Duodenal mucosa (tissue), 2 donors: ENCODE measurements around the gene MMP7.

Experiments used
- H3K27ac ChIP-seq: one replicate; pipeline ENCODE4 v1.7.0; 2013; ENCODE audit warnings: low read depth, low read length
- H3K27me3 ChIP-seq, 2 donors: one replicate each; pipeline ENCODE4 v1.7.0; 2013; ENCODE audit warnings: low read length in 2 of 2, control low read depth in 1 of 2; ENCODE audit not compliant: insufficient read depth in 2 of 2, control insufficient read depth in 1 of 2
- H3K36me3 ChIP-seq, 2 donors: one replicate each; pipeline ENCODE4 v1.7.0; 2013; ENCODE audit warnings: low read length in 2 of 2, control low read depth in 1 of 2; ENCODE audit not compliant: insufficient read depth in 2 of 2, control insufficient read depth in 1 of 2
- H3K4me1 ChIP-seq, 2 donors: one replicate each; pipeline ENCODE4 v1.7.0; 2013; ENCODE audit warnings: low read length in 2 of 2, control low read depth in 1 of 2; ENCODE audit not compliant: insufficient read depth in 2 of 2, control insufficient read depth in 1 of 2
- H3K4me3 ChIP-seq, 2 donors: one replicate each; pipeline ENCODE4 v1.7.0; 2013; ENCODE audit warnings: low read length in 2 of 2, low read depth in 1 of 2
- H3K9ac ChIP-seq, 2 donors: one replicate each; pipeline ENCODE4 v1.7.0; 2013; ENCODE audit warnings: low read length in 2 of 2, low read depth in 1 of 2
- H3K9me3 ChIP-seq, 2 donors: one replicate each; pipeline ENCODE4 v1.7.0; 2013; ENCODE audit warnings: low read length in 2 of 2, control low read depth in 1 of 2; ENCODE audit not compliant: control insufficient read depth in 1 of 2

The MMP7 gene

DNA sequence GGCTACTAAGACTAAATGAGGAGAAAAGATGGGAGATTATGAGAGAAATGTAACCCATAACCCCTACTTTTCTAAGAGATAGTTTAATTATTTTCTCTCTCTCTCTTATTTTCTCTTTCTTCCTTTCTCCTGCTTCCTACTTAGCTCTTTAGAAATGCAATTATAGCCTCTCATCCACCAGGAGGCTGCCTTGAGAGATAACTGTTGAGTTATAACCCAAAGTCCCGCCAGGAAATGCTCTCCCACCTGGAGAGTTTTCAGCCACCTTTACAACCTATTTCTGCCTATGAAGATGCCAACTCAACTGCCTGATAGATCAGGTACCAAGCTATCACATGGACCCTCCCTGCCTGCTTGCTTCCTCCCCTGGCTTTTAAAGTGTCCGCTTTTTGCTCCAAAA, 44.0 kb downstream of the MMP7 start:
- Histone ChIP-seq H3K36me3 (no peaks in the 10 kb centered on the region), H3K27ac (no peak overlapping the region), H3K9ac (no peak overlapping the region), H3K4me3 (no peak overlapping the region), H3K4me1 (peaks cover 0 to 13% of the 10 kb centered on the region in 2 donors), H3K9me3 (no peaks in the 10 kb centered on the region), H3K27me3 (peaks cover 0 to 8% of the 10 kb centered on the region in 2 donors)

DNA sequence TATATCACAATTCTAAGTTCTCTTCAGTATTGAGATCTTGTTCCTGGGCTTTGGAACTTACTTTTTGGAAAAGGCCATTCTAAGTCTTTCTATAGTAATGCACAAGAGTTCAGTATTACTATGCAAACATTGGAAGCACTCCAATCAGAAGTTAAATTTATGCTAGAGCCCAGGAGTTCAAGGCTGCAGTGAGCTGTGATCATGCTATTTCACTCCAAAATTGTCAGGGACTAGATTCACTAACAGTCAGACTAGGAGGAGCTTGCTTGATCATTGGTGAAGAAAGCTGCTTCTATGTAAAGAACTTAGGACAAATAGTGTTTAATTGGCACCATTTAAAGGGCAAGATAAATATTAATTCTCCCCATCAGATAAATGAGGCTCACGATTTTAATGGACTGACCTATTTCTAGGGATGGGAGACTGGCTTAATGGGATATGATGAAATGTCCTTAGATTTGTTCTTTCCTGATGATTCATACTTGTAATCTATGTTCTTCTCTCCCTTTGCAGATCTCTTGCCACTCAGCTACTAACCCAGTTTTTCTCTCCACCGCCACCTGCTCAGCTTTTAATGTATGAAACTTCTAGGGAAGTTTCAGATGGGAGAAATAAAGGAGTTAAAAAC, 45.3 kb downstream of the MMP7 start:
- Histone ChIP-seq H3K4me1 (peaks cover 0 to 17% of the 10 kb centered on the region in 2 donors), H3K9me3 (no peaks in the 10 kb centered on the region), H3K9ac (no peak overlapping the region), H3K4me3 (no peak overlapping the region), H3K27me3 (peaks cover 0 to 3% of the 10 kb centered on the region in 2 donors), H3K36me3 (no peaks in the 10 kb centered on the region), H3K27ac (no peak overlapping the region)

DNA sequence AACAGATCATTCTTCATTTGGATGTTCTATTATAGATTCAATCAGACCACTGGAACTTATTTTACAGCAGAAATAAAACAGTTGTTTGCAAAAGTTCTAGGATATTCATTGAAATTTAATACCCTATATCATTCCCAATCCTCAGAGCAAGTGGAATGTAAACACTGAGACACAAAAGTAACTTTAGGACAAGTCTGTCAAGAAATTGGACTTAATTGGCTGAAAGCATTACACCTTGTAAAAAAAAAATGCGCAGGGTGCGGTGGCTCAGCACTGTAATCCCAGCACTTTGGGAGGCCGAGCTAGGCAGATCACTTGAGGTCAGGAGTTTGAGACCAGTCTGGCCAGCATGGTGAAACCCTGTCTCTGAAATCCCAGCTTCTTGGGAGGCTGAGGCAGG, 48.1 kb downstream of the MMP7 start:
- Histone ChIP-seq H3K4me3 (no peak overlapping the region), H3K9ac (no peak overlapping the region), H3K27ac (no peak overlapping the region), H3K27me3 (no peaks in the 10 kb centered on the region), H3K4me1 (peaks cover 0 to 22% of the 10 kb centered on the region in 2 donors), H3K9me3 (no peaks in the 10 kb centered on the region), H3K36me3 (no peaks in the 10 kb centered on the region)

DNA sequence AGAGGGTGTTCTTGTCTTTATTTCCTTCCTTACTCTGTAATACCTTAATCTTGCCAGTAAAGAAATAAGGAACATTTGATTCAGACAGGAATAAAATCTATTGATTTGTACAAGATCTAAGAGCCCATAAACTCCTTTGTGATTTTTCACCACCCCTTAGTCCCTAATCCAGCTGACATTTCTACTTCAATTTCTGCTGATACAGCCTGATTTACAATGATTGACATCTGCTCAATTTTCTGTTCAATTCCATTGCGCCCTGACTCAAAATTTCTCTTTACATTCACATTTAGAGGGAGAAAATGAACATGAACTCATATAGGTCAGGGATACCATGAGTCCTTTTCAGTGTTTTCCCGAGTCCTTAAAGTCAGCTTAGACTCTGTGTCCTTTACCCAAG, 50.8 kb downstream of the MMP7 start:
- H3K9ac ChIP-seq: no peak overlapping the region
- no peak overlapping the region for H3K27ac ChIP-seq
- H3K27me3 ChIP-seq: no peaks in the 10 kb centered on the region
- no peak overlapping the region for H3K4me3 ChIP-seq
- no peaks in the 10 kb centered on the region for H3K9me3 ChIP-seq
- H3K36me3 ChIP-seq: no peaks in the 10 kb centered on the region
- peaks cover 11 to 31% of the 10 kb centered on the region in 2 donors for H3K4me1 ChIP-seq

DNA sequence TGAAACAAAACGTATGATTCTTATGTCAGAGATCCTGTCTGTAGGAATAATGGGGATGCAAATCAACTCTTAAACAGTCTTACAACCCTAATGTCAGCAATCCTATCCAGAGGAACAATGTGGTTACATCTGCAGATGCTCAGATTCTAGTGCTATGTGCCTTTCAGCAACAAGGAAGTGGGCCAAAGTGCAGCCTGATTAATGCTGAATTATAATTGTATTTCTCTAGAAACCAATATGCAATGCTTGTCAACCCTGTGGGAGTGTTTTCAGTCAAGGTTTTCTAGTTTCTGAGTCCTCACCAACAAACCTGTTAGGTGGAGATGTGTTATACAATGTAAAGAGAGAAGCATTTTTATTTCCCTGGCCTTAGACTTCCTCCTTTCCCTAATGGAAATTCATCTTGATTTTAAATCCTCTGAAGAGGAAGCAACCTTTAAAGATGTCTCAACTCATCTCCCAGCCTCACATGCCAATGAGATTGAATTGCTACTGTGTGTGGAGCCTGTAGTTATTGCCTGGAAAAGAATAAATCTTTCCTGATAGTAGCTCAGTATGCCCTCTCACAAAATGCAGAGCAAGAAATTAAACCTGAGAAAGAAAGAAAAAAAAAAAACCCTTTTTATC, 51.8 kb downstream of the MMP7 start:
- H3K4me3 ChIP-seq: no peak overlapping the region
- H3K9ac ChIP-seq: no peak overlapping the region
- H3K9me3 ChIP-seq: no peaks in the 10 kb centered on the region
- H3K27ac ChIP-seq: no peak overlapping the region
- no peaks in the 10 kb centered on the region for H3K27me3 ChIP-seq
- H3K4me1 ChIP-seq: peaks cover 17 to 36% of the 10 kb centered on the region in 2 donors
- no peaks in the 10 kb centered on the region for H3K36me3 ChIP-seq

DNA sequence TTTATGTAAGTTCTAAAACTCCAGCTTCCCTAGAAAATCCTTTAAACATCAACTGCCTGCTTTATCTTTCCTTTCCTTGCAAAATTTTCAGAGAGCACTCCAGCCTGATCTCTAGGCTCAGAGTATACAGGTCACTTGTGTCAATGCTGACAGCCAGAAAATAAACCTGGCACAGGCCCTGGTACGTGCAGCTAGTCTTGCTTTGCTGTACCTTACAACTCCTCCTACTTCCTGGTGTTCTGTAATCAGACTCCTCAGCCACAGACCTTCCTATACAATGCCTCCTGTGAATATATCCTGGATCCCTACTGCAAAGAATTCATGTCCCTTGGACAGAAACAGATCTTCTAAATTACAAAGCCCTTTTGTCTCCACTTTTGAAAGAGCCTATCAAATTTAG, 53.7 kb downstream of the MMP7 start:
- no peak overlapping the region for H3K9ac ChIP-seq
- H3K27ac ChIP-seq: no peak overlapping the region

GRCh38 chr11:102476069-102476468, 54.5 kb downstream of the MMP7 start:
- H3K27me3 ChIP-seq: no peaks in the 10 kb centered on the region
- H3K4me1 ChIP-seq: peaks cover 20 to 40% of the 10 kb centered on the region in 2 donors
- H3K4me3 ChIP-seq: no peak overlapping the region
- no peaks in the 10 kb centered on the region for H3K9me3 ChIP-seq
- no peak overlapping the region for H3K27ac ChIP-seq
- H3K9ac ChIP-seq: no peak overlapping the region
- no peaks in the 10 kb centered on the region for H3K36me3 ChIP-seq

More for the DNA sequence above, 53.7 kb downstream of the MMP7 start:
- Histone ChIP-seq H3K27me3 (no peaks in the 10 kb centered on the region), H3K4me1 (peaks cover 20 to 43% of the 10 kb centered on the region in 2 donors), H3K9me3 (no peaks in the 10 kb centered on the region), H3K4me3 (no peak overlapping the region), H3K36me3 (no peaks in the 10 kb centered on the region)

DNA sequence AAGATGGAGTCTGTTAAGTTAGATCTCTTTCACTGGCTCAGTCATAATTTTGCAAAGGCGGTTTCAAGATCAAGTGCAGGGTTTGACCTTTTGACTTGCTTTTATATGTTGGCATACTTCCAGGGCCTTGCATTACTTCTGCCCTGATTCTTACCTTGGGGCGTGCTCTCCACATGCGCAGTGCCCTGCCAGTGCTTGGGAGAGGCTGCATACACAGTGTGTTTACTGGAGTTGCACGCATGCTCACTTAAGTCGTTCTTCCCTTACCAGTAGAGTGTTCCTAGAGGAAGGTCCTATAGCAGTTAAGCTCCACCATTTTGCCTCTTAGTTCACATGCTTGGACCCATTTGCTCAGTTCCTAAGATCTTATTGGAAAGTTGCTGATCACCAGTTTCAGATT, 57.0 kb downstream of the MMP7 start:
- H3K4me1 ChIP-seq: peaks cover 20 to 30% of the 10 kb centered on the region in 2 donors
- H3K4me3 ChIP-seq: no peak overlapping the region
- no peaks in the 10 kb centered on the region for H3K27me3 ChIP-seq
- no peak overlapping the region for H3K9ac ChIP-seq
- H3K27ac ChIP-seq: no peak overlapping the region
- no peaks in the 10 kb centered on the region for H3K9me3 ChIP-seq
- H3K36me3 ChIP-seq: no peaks in the 10 kb centered on the region

DNA sequence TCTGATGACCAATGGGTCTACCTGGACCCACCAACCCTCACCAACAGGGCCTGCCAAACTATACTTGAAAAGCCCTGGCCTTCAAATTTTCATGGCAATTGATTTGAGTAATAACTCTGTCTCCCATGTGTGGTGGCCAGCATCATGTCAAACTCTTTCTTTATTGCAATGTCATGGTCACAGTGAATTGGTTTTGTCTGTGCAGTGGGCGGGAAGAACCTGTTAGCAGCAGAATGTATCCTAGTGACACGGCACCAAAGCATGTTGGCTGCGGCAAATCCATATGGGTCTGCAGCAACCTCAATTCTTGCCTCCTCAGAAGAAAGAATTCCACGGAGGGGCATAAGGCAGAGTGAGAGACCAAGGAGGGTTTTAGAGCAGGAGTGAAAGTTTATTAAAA, 58.4 kb downstream of the MMP7 start:
- Histone ChIP-seq H3K27me3 (no peaks in the 10 kb centered on the region), H3K27ac (no peak overlapping the region), H3K36me3 (no peaks in the 10 kb centered on the region), H3K4me3 (no peak overlapping the region), H3K9me3 (no peaks in the 10 kb centered on the region), H3K4me1 (peaks cover 30 to 36% of the 10 kb centered on the region in 2 donors), H3K9ac (no peak overlapping the region)

DNA sequence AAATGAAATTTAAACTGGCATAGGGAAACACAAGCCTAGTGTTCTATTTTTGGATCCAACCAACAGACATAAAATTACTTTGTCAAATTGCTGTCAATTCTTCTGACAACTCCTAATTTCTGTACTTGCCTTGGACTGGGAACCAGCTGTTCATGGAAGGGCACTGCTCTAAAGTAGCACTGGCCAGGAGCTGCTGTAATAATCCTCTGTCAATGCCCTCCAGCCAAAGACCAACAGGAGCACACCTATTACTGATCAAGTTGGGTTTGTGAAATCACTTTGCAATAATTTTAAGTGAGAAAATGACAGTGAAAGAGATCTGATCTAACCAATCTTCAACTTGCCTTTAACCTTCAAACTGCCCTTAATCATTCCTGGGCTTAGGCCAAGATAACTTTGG, 59.1 kb downstream of the MMP7 start:
- peaks cover 26 to 36% of the 10 kb centered on the region in 2 donors for H3K4me1 ChIP-seq
- no peaks in the 10 kb centered on the region for H3K9me3 ChIP-seq
- H3K9ac ChIP-seq: no peak overlapping the region
- H3K4me3 ChIP-seq: no peak overlapping the region
- no peak overlapping the region for H3K27ac ChIP-seq
- no peaks in the 10 kb centered on the region for H3K36me3 ChIP-seq
- no peaks in the 10 kb centered on the region for H3K27me3 ChIP-seq
